ENCODE results near the gene NUFIP1. TPM values are rescaled to one million over a fixed set of nuclear protein-coding genes. Genes with fewer than 3 reads are reported as not detected.

NUFIP1 gene
- total and polyA plus RNA-seq, 2 of the 8 experiments (the other 6 are each of a cell fraction or from before 2014, with no cell fraction given), result 4.6 to 16.6 TPM

DNA sequence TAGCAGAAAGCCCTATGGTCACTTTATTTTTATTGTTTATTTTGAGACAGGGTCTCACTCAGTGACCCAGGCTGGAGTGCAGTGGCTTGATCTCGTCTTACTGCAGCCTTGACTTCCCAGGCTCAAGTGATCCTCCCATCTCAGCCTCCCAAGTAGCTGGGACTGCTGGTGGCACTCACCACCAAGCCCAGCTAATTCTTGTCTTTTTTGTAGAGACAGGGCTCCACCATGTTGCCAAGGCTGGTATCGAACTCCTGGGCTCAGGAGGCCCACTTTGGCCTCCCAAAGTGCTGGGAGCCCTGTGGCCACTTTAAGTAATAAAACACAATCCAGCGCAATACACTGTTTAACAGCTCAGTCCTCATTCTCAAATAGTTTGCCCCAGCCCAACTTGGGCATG is 69.3 kb downstream of the NUFIP1 start:
- Histone ChIP-seq H4K8ac (ENCODE audit: extremely low read depth, insufficient read depth, low read length) (no peak overlapping the region), H3K4me3 (ENCODE audit: extremely low read depth in 1 of 4, insufficient read depth in 2 of 4, low read depth in 3 of 4, low read length in 4 of 4) (no peak overlapping the region), H3K9ac (replicated peaks in 1 of 4; ENCODE audit: extremely low read depth in 1 of 4, low read depth in 3 of 4, low read length in 3 of 4) (no peak overlapping the region), H4K91ac (replicated peaks; ENCODE audit: insufficient read length, low read length) (no peak overlapping the region), H3K27me3 (replicated peaks in 1 of 4; ENCODE audit: control insufficient read depth in 3 of 4, extremely low read depth in 1 of 4, insufficient read depth in 3 of 4, low read length in 3 of 4) (no peaks in the 10 kb centered on the region), H2BK12ac (ENCODE audit: low read depth, low read length) (no peak overlapping the region), H2BK15ac (ENCODE audit: low read length) (no peak overlapping the region), H2AK5ac (ENCODE audit: low read depth, low read length) (no peak overlapping the region), H3K9me3 (ENCODE audit: insufficient read depth in 2 of 2, low read depth in 1 of 2, low read length in 1 of 2) (no peaks in the 10 kb centered on the region; a peak in 1 of 4 replicates), H2AFZ (ENCODE audit: low read length) (no peak overlapping the region), H3K79me1 (ENCODE audit: low read depth, low read length) (no peaks in the 10 kb centered on the region), H3K23me2 (ENCODE audit: low read depth, low read length) (peaks cover 4% of the 10 kb centered on the region; the same call in 1 of the 2 replicates), H3K4ac (replicated peaks; ENCODE audit: insufficient read length, low read depth, low read length) (no peak overlapping the region), H3K4me1 (replicated peaks in 1 of 4; ENCODE audit: control insufficient read depth in 3 of 4, insufficient read depth in 4 of 4, low read length in 3 of 4) (peaks cover 0 to 2% (median under 1%) of the 10 kb centered on the region in 4 experiments; a peak in 1 of 7 replicates), H4K20me1 (replicated peaks in 1 of 2; ENCODE audit: control insufficient read depth in 1 of 2, insufficient read depth in 2 of 2, low read length in 2 of 2) (no peaks in the 10 kb centered on the region), H3K23ac (ENCODE audit: insufficient read length) (no peak overlapping the region), H3K56ac (replicated peaks; ENCODE audit: insufficient read length, low read depth, low read length) (no peak overlapping the region), H3K27ac (ENCODE audit: low read depth, low read length) (no peak overlapping the region), H4K5ac (ENCODE audit: insufficient read length, low read depth, low read length) (no peak overlapping the region), H3K18ac (ENCODE audit: extremely low read depth, low read length) (no peak overlapping the region), H3K79me2 (ENCODE audit: control insufficient read depth in 1 of 2, insufficient read depth in 2 of 2, low read length in 2 of 2) (no peaks in the 10 kb centered on the region), H3K14ac (ENCODE audit: insufficient read length) (no peak overlapping the region), H2BK120ac (replicated peaks; ENCODE audit: low read depth, low read length) (no peak overlapping the region), H2BK5ac (ENCODE audit: low read depth, low read length) (no peak overlapping the region), H3K36me3 (ENCODE audit: control insufficient read depth in 2 of 4, insufficient read depth in 4 of 4, low read length in 3 of 4) (no peaks in the 10 kb centered on the region), H3K4me2 (ENCODE audit: insufficient read depth in 1 of 2, low read depth in 2 of 2, low read length in 2 of 2) (no peak overlapping the region), H2BK20ac (ENCODE audit: low read length) (no peak overlapping the region)
- 97% methylated on average over 3 of the region's 3 CpGs; no CpG with 5 or more reads in 1 of the 2 experiments for WGBS, 2 experiments (ENCODE audit: extremely low coverage in 1 of 2, insufficient coverage in 1 of 2, insufficient read length in 1 of 2, insufficient replicate concordance in 2 of 2, low coverage in 1 of 2, low lambda C conversion rate in 2 of 2, missing lambda C conversion rate in 1 of 2)
- no peak for DNase-seq (ENCODE audit: low read depth in 1 of 2, low spot score in 2 of 2)
- FAIRE-seq, result no peak
- POLR2A ChIA-PET (ENCODE audit: partially characterized antibody), result interaction anchor here (1.7 to 1.9 kb wide), 2 partner anchors 8 to 420 kb away, joined by 4 to 16 read pairs; no protein-coding TSS in a partner anchor
- CTCF ChIA-PET (ENCODE audit: partially characterized antibody), result interaction anchor here (0.6 to 2.2 kb wide), 4 partner anchors 23 to 753 kb away, joined by 3 to 7 read pairs (median 4); no protein-coding TSS in a partner anchor
- TF ChIP-seq, protein P1, sequence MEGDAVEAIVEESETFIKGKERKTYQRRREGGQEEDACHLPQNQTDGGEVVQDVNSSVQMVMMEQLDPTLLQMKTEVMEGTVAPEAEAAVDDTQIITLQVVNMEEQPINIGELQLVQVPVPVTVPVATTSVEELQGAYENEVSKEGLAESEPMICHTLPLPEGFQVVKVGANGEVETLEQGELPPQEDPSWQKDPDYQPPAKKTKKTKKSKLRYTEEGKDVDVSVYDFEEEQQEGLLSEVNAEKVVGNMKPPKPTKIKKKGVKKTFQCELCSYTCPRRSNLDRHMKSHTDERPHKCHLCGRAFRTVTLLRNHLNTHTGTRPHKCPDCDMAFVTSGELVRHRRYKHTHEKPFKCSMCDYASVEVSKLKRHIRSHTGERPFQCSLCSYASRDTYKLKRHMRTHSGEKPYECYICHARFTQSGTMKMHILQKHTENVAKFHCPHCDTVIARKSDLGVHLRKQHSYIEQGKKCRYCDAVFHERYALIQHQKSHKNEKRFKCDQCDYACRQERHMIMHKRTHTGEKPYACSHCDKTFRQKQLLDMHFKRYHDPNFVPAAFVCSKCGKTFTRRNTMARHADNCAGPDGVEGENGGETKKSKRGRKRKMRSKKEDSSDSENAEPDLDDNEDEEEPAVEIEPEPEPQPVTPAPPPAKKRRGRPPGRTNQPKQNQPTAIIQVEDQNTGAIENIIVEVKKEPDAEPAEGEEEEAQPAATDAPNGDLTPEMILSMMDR (IDR thresholded peaks at IDR 0.05; ENCODE audit: control extremely low read depth in 1 of 3, insufficient read depth in 1 of 3, low read depth in 1 of 3, low read length in 3 of 3), result 0 out of 4 replicates have a peak, but pooled peaks of 1 of the 3 experiments have one; percentile 2
- TF ChIP-seq RAD21 (IDR thresholded peaks at IDR 0.05 in 1 of 2, conservative IDR thresholded peaks at IDR 0.05 in 1 of 2; ENCODE audit: low read depth in 2 of 2, low read length in 2 of 2) (peak; percentile 12 to 30; a peak in 2 of 4 replicates), BCL11A (IDR thresholded peaks at IDR 0.05; ENCODE audit: low read depth in 2 of 2, low read length in 2 of 2) (no peak), TEAD4 (IDR thresholded peaks at IDR 0.05; ENCODE audit: low read depth, low read length) (no peak), SRF (IDR thresholded peaks at IDR 0.05; ENCODE audit: low read depth, low read length) (no peak), EGR1 (IDR thresholded peaks at IDR 0.05; ENCODE audit: borderline replicate concordance, low read depth, low read length) (no peak), JUN (IDR thresholded peaks at IDR 0.05; ENCODE audit: low read depth, low read length) (no peak), ASH2L (IDR thresholded peaks at IDR 0.05; ENCODE audit: low read length) (no peak), SP2 (IDR thresholded peaks at IDR 0.05; ENCODE audit: low read length) (no peak)
- TF ChIP-seq, protein P2, sequence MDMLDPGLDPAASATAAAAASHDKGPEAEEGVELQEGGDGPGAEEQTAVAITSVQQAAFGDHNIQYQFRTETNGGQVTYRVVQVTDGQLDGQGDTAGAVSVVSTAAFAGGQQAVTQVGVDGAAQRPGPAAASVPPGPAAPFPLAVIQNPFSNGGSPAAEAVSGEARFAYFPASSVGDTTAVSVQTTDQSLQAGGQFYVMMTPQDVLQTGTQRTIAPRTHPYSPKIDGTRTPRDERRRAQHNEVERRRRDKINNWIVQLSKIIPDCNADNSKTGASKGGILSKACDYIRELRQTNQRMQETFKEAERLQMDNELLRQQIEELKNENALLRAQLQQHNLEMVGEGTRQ (IDR thresholded peaks at IDR 0.05; ENCODE audit: low read length), result no peak
